Measurements from ENCODE around the gene RNF133. TPM values are rescaled to one million over a fixed set of nuclear protein-coding genes. Genes with fewer than 3 reads are reported as not detected.

Gene RNF133
- polyA plus RNA-seq, 1 donor (not counting 4 experiments of a cell fraction or from before 2014, with no cell fraction given), result not detected

DNA sequence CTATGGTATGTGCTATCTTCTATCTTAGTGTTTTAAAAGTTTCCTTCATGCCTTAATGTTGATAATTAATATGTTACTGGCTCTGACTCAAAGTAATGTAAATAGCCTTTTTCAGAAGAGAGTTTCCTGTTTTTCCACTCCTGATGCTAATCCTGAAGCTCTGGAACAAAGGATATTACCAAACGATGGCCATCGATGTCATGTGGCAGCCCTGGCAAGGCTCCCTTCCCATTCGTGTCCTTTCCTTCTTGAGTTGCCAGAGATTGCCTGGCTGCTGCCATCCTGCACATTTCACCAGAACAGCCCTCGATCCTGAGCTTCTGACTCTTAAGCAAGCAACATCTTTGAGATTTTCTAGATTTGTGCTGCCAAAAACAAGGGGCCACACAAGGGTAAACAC lies 46.0 kb downstream of the RNF133 start:
- Histone ChIP-seq H3K27me3 (ENCODE audit: control insufficient read depth, extremely low read depth, insufficient read depth, low read length) (no peaks in the 10 kb centered on the region), H3K9ac (ENCODE audit: control insufficient read depth, extremely low read depth, insufficient read depth, low read length) (no peak overlapping the region), H3K36me3 (ENCODE audit: control insufficient read depth in 2 of 2, extremely low read depth in 1 of 2, insufficient read depth in 2 of 2, low read length in 2 of 2) (no peaks in the 10 kb centered on the region), H3K9me3 (ENCODE audit: control insufficient read depth, low read depth, low read length) (no peaks in the 10 kb centered on the region), H3K4me3 (ENCODE audit: control insufficient read depth in 2 of 3, extremely low read depth in 1 of 3, insufficient read depth in 2 of 3, low read depth in 1 of 3, low read length in 3 of 3) (no peak overlapping the region), H3K27ac (ENCODE audit: control insufficient read depth, insufficient read depth, low read length) (no peak overlapping the region), H3K79me2 (ENCODE audit: control insufficient read depth, insufficient read depth, low read length) (no peaks in the 10 kb centered on the region), H3K9me1 (ENCODE audit: control insufficient read depth, extremely low read depth, insufficient read depth, low read length) (no peaks in the 10 kb centered on the region), H4K20me1 (ENCODE audit: control insufficient read depth, extremely low read depth, insufficient read depth, low read length) (no peaks in the 10 kb centered on the region), H2AFZ (ENCODE audit: control insufficient read depth, low read length) (no peak overlapping the region), H3K4me1 (ENCODE audit: control insufficient read depth, extremely low read depth, insufficient read depth, low read length) (no peaks in the 10 kb centered on the region), H3K4me2 (ENCODE audit: control insufficient read depth, extremely low read depth, insufficient read depth, low read depth, low read length) (no peak overlapping the region)
- no peak for TF ChIP-seq CTCF (optimal IDR thresholded peaks at IDR 0.05 in 1 of 3, IDR thresholded peaks at IDR 0.05 in 1 of 3, conservative IDR thresholded peaks at IDR 0.05 in 1 of 3; ENCODE audit: extremely low read depth in 1 of 3, insufficient read depth in 2 of 3, low read length in 3 of 3)
- no peak for TF ChIP-seq EZH2 (IDR thresholded peaks at IDR 0.05; ENCODE audit: low read length)
- dilution Hi-C loops (cut with MboI; ENCODE audit: extremely low pct_ligation_motif_present, low sequenced_read_pairs), result no loop called here
- DNase-seq (ENCODE audit: low read depth, low spot score) (no peak), FAIRE-seq (no peak)

DNA sequence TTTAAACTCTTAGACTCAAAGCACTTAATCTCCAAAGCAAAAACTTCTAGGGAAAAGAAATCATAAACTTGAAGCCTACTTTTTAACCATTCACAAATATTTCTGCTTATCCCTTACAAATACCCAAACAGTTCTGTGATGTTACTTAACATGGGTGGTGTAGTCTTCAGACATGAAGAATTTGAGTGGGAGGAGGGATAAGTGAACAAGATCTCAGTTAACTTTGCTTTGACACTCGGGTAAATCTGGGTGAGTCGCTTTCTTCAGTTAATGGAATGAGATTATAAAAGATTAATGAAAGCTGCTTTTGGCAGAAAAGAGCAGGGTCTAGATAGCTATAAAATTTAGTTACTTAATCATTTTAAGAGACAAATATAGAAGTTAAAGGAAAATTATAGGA lies 47.5 kb downstream of the RNF133 start:
- Histone ChIP-seq H3K79me2 (ENCODE audit: control insufficient read depth, insufficient read depth, low read length) (no peaks in the 10 kb centered on the region), H3K9me3 (ENCODE audit: control insufficient read depth, low read depth, low read length) (no peaks in the 10 kb centered on the region), H4K20me1 (ENCODE audit: control insufficient read depth, extremely low read depth, insufficient read depth, low read length) (no peaks in the 10 kb centered on the region), H3K9me1 (ENCODE audit: control insufficient read depth, extremely low read depth, insufficient read depth, low read length) (no peaks in the 10 kb centered on the region), H3K27me3 (ENCODE audit: control insufficient read depth, extremely low read depth, insufficient read depth, low read length) (no peaks in the 10 kb centered on the region), H3K36me3 (ENCODE audit: control insufficient read depth in 2 of 2, extremely low read depth in 1 of 2, insufficient read depth in 2 of 2, low read length in 2 of 2) (no peaks in the 10 kb centered on the region), H3K27ac (ENCODE audit: control insufficient read depth, insufficient read depth, low read length) (no peak overlapping the region), H3K4me2 (ENCODE audit: control insufficient read depth, extremely low read depth, insufficient read depth, low read depth, low read length) (no peak overlapping the region), H2AFZ (ENCODE audit: control insufficient read depth, low read length) (no peak overlapping the region), H3K4me3 (ENCODE audit: control insufficient read depth in 2 of 3, extremely low read depth in 1 of 3, insufficient read depth in 2 of 3, low read depth in 1 of 3, low read length in 3 of 3) (no peak overlapping the region), H3K9ac (ENCODE audit: control insufficient read depth, extremely low read depth, insufficient read depth, low read length) (no peak overlapping the region), H3K4me1 (ENCODE audit: control insufficient read depth, extremely low read depth, insufficient read depth, low read length) (no peaks in the 10 kb centered on the region)
- FAIRE-seq, result no peak
- dilution Hi-C loops (cut with MboI; ENCODE audit: extremely low pct_ligation_motif_present, low sequenced_read_pairs), result no loop called here
- TF ChIP-seq CTCF (optimal IDR thresholded peaks at IDR 0.05 in 1 of 3, IDR thresholded peaks at IDR 0.05 in 1 of 3, conservative IDR thresholded peaks at IDR 0.05 in 1 of 3; ENCODE audit: extremely low read depth in 1 of 3, insufficient read depth in 2 of 3, low read length in 3 of 3), result no peak
- TF ChIP-seq EZH2 (IDR thresholded peaks at IDR 0.05; ENCODE audit: low read length), result no peak
- DNase-seq (ENCODE audit: low read depth, low spot score), result no peak

Small RNA genes lying within 50 kb of the gene (small RNA-seq; reads per million reads assigned to genes)
- gene AC006463.1 (ENCODE audit: insufficient read length in 3 of 3, low read depth in 3 of 3, low replicate concordance in 1 of 3), result 0 reads per million in 3 experiments

Other genes with a start within 250 kb of the RNF133 start
- gene RNF148, start 3.8 kb upstream of the RNF133 start, polyA plus RNA-seq, result not detected in 3 replicates
- gene CADPS2, start 187.3 kb upstream of the RNF133 start, polyA plus RNA-seq, result 0.10 to 0.37 TPM (median 0.35 TPM) in 3 replicates

All from keratinocyte (primary cell).